ENCODE data around the gene CLSTN1.
A peak's percentile ranks its signal among the peaks of the same experiment; 100 is the strongest.

The CLSTN1 gene

GRCh38 chr1:9869831-9870251 lies 46.1 kb upstream of the CLSTN1 start:
- in situ Hi-C loops (cut with MboI; ENCODE audit: low pct_unique_long_range_greater_than_20kb, low sequenced_read_pairs, unreplicated experiment): loop anchor here (5.0 to 25.0 kb wide), 3 partner anchors 75 to 233 kb away; partner anchors contain the start of genes LZIC and NMNAT1
- no peak for DNase-seq (ENCODE audit: low spot score)
- TF ChIP-seq CTCF (IDR thresholded peaks at IDR 0.05; ENCODE audit: extremely low read depth, insufficient read depth, missing control alignments): no peak

GRCh38 chr1:9868244-9868590 lies 44.5 kb upstream of the CLSTN1 start:
- DNase-seq (ENCODE audit: low spot score): no peak
- in situ Hi-C loops (cut with MboI; ENCODE audit: low pct_unique_long_range_greater_than_20kb, low sequenced_read_pairs, unreplicated experiment): loop anchor here (5.0 to 25.0 kb wide), 2 partner anchors 81 to 231 kb away; no protein-coding TSS in a partner anchor
- no peak for TF ChIP-seq CTCF (IDR thresholded peaks at IDR 0.05; ENCODE audit: extremely low read depth, insufficient read depth, missing control alignments)

GRCh38 chr1:9867408-9868243 lies 43.9 kb upstream of the CLSTN1 start:
- DNase-seq (ENCODE audit: low spot score): peak; percentile 92
- in situ Hi-C loops (cut with MboI; ENCODE audit: low pct_unique_long_range_greater_than_20kb, low sequenced_read_pairs, unreplicated experiment): loop anchor here (5.0 to 25.0 kb wide), 2 partner anchors 80 to 230 kb away; no protein-coding TSS in a partner anchor
- peak; percentile 99 for TF ChIP-seq CTCF (IDR thresholded peaks at IDR 0.05; ENCODE audit: extremely low read depth, insufficient read depth, missing control alignments)

GRCh38 chr1:9866836-9867235 lies 43.1 kb upstream of the CLSTN1 start:
- TF ChIP-seq CTCF (IDR thresholded peaks at IDR 0.05; ENCODE audit: extremely low read depth, insufficient read depth, missing control alignments): no peak
- in situ Hi-C loops (cut with MboI; ENCODE audit: low pct_unique_long_range_greater_than_20kb, low sequenced_read_pairs, unreplicated experiment): loop anchor here (5.0 to 25.0 kb wide), 2 partner anchors 80 to 230 kb away; no protein-coding TSS in a partner anchor

GRCh38 chr1:9865724-9866123 lies 42.0 kb upstream of the CLSTN1 start:
- DNase-seq (ENCODE audit: low spot score): no peak
- no peak for TF ChIP-seq CTCF (IDR thresholded peaks at IDR 0.05; ENCODE audit: extremely low read depth, insufficient read depth, missing control alignments)
- in situ Hi-C loops (cut with MboI; ENCODE audit: low pct_unique_long_range_greater_than_20kb, low sequenced_read_pairs, unreplicated experiment): loop anchor here (5.0 to 25.0 kb wide), 2 partner anchors 78 to 228 kb away; no protein-coding TSS in a partner anchor

More at GRCh38 chr1:9866836-9867235, 43.1 kb upstream of the CLSTN1 start:
- no peak for DNase-seq (ENCODE audit: low spot score)

GRCh38 chr1:9863371-9863770 lies 39.6 kb upstream of the CLSTN1 start:
- no peak for DNase-seq (ENCODE audit: low spot score)
- no peak for TF ChIP-seq CTCF (IDR thresholded peaks at IDR 0.05; ENCODE audit: extremely low read depth, insufficient read depth, missing control alignments)
- in situ Hi-C loops (cut with MboI; ENCODE audit: low pct_unique_long_range_greater_than_20kb, low sequenced_read_pairs, unreplicated experiment): loop anchor here (25.0 kb wide), 1 partner anchor 226 kb away; no protein-coding TSS in a partner anchor

Measured in GM13977 (cell line).